ENCODE data around the gene ZSCAN20.

The ZSCAN20 gene

GRCh38 chr1:33535334-33535733 is 62.9 kb downstream of the ZSCAN20 start:
- no peak for DNase-seq (ENCODE audit: low spot score)

- no peak for DNase-seq (ENCODE audit: low spot score)
Measured at GRCh38 chr1:33537885-33538284, 65.4 kb downstream of the ZSCAN20 start.

- no peak for DNase-seq (ENCODE audit: low spot score)
Measured at GRCh38 chr1:33541966-33542365, 69.5 kb downstream of the ZSCAN20 start.
